GM12878 (cell line): Measurements from ENCODE around the gene SUN5. TPM values are rescaled to one million over a fixed set of nuclear protein-coding genes. Genes with fewer than 3 reads are reported as not detected.

Source experiments
- ATAC-seq: fragments of 200-7000 bp; cut with Tn5 transposase; 3 replicates; pipeline ENCODE4 v1.9.1; 2020; ENCODE audit warnings: mild to moderate bottlenecking, moderate library complexity
- BruUV-seq: library from RNA; stranded (reverse); fragments of 400-500 nt; replicated peaks from 2 replicates; lab custom pipeline; 2021; lab: Mats Ljungman, UMichigan
- CTCF ChIA-PET: fragments of 300-600 bp; sonication (Branson Sonifier 250); formaldehyde crosslinking; extraction: SDS; loops from one replicate; lab custom pipeline; 2021; ENCODE audit warnings: inconsistent platforms; lab: Yijun Ruan, JAX
- POLR2A ChIA-PET: fragments of 350-600 bp; formaldehyde crosslinking; extraction: SDS; loops from one replicate; lab custom pipeline; 2021; ENCODE audit warnings: inconsistent platforms; lab: Charles Lee
- RAD21 ChIA-PET: fragments of 300-600 bp; sonication (Branson Sonifier 250); formaldehyde crosslinking; loops from one replicate; lab custom pipeline; 2023; ENCODE audit warnings: antibody characterized with exemption; ENCODE audit not compliant: unreplicated experiment; lab: Charles Lee
- SMC1A ChIA-PET: fragments of 300-600 bp; sonication (Branson Sonifier 250); formaldehyde crosslinking; loops from one replicate; lab custom pipeline; 2023; ENCODE audit not compliant: unreplicated experiment, uncharacterized antibody; lab: Charles Lee
- DNase-seq: peaks from one replicate; pipeline ENCODE4 v3.0.0-alpha.2; 2011; ENCODE audit warnings: low read depth, low spot score
- FAIRE-seq: peaks from 3 replicates; lab custom pipeline; 2011; peaks lifted over from hg19 to GRCh38; lab: Jason Lieb, UNC
- H2AFZ ChIP-seq: 2 replicates; pipeline ENCODE4 v1.6.0; 2011; ENCODE audit warnings: low read depth, low read length, control low read depth; ENCODE audit not compliant: control insufficient read depth
- H3K27ac ChIP-seq: 2 replicates; pipeline ENCODE4 v1.5.1; 2011; ENCODE audit warnings: control low read depth; ENCODE audit not compliant: control insufficient read depth, insufficient read depth
- H3K27me3 ChIP-seq, 2 experiments: replicated peaks in 1 of 2; 2 replicates each; pipeline versions ENCODE4 v1.6.0 to v1.6.1; 2011; ENCODE audit warnings: low read length in 1 of 2; ENCODE audit not compliant: control insufficient read depth in 2 of 2, insufficient read depth in 2 of 2
- H3K36me3 ChIP-seq, 2 experiments: 2 replicates each; pipeline ENCODE4 v1.5.1; 2011; ENCODE audit warnings: low read length in 1 of 2; ENCODE audit not compliant: control insufficient read depth in 2 of 2, insufficient read depth in 2 of 2
- H3K4me1 ChIP-seq: 2 replicates; pipeline ENCODE4 v1.6.1; 2011; ENCODE audit warnings: mild to moderate bottlenecking, low read length, moderate library complexity, mixed read lengths; ENCODE audit not compliant: control insufficient read depth, insufficient read depth
- H3K4me2 ChIP-seq: 2 replicates; pipeline ENCODE4 v1.6.0; 2011; ENCODE audit warnings: control low read depth; ENCODE audit not compliant: control insufficient read depth, insufficient read depth
- H3K4me3 ChIP-seq: fragments of 200-600 bp; sonication (generic); 2 replicates; pipeline ENCODE4 v1.5.1; 2016
- H3K79me2 ChIP-seq: 2 replicates; pipeline ENCODE4 v1.6.0; 2011; ENCODE audit warnings: low read length; ENCODE audit not compliant: control insufficient read depth, insufficient read depth
- H3K9ac ChIP-seq: 2 replicates; pipeline ENCODE4 v1.8.0; 2011; ENCODE audit warnings: low read length, control low read depth, mixed read lengths; ENCODE audit not compliant: control insufficient read depth, insufficient read depth
- H3K9me3 ChIP-seq: replicated peaks from 3 replicates; pipeline ENCODE4 v1.5.1; 2011; ENCODE audit warnings: mild to moderate bottlenecking, low read length; ENCODE audit not compliant: control insufficient read depth, insufficient read depth
- H4K20me1 ChIP-seq: 2 replicates; pipeline ENCODE4 v1.6.0; 2011; ENCODE audit not compliant: control insufficient read depth, insufficient read depth
- ATF7 ChIP-seq: fragments of 450-650 bp; IDR thresholded peaks from 2 replicates; pipeline ENCODE4 v1.6.1; 2016; ENCODE audit warnings: low read depth, mild to moderate bottlenecking
- BRCA1 ChIP-seq: IDR thresholded peaks from 2 replicates; pipeline ENCODE4 v1.6.1; 2011; ENCODE audit warnings: low read depth, low read length, improper control_type of control experiment
- CREM ChIP-seq: IDR thresholded peaks from 2 replicates; pipeline ENCODE4 v1.6.1; 2014; ENCODE audit warnings: antibody characterized with exemption, low read depth
- EP300 ChIP-seq, 2 experiments: fragments of 150-350 bp in 1 of 2; IDR thresholded peaks; 2 replicates each; pipeline ENCODE4 v1.6.1; 2011 to 2012; ENCODE audit warnings: low read depth in 2 of 2, low read length in 2 of 2, borderline replicate concordance in 1 of 2, improper control_type of control experiment in 1 of 2, inconsistent platforms in 1 of 2; ENCODE audit not compliant: control insufficient read depth in 1 of 2
- FOXK2 ChIP-seq: fragments of 450-650 bp; IDR thresholded peaks from 2 replicates; pipeline ENCODE4 v1.6.1; 2017; ENCODE audit warnings: mild to moderate bottlenecking, moderate library complexity
- HDAC6 ChIP-seq: fragments of 200-600 bp; sonication (generic); IDR thresholded peaks from one replicate; pipeline ENCODE4 v1.8.0; 2017; ENCODE audit warnings: antibody characterized with exemption; ENCODE audit not compliant: unreplicated experiment
- KDM1A ChIP-seq: fragments of 200-600 bp; sonication (generic); IDR thresholded peaks from 2 replicates; pipeline ENCODE4 v1.6.1; 2016; ENCODE audit warnings: borderline replicate concordance
- NR2F1 ChIP-seq: fragments of 450-650 bp; conservative IDR thresholded peaks from 2 replicates; pipeline ENCODE4 v1.6.1; 2017; ENCODE audit warnings: mild to moderate bottlenecking
- RAD51 ChIP-seq: fragments of 450-650 bp; IDR thresholded peaks from 2 replicates; pipeline ENCODE4 v1.6.1; 2016; ENCODE audit warnings: moderate library complexity, mild to moderate bottlenecking, inconsistent platforms
- RBBP5 ChIP-seq: fragments of 200-600 bp; sonication (generic); conservative IDR thresholded peaks from 2 replicates; pipeline ENCODE4 v1.6.1; 2016
- RCOR1 ChIP-seq: conservative IDR thresholded peaks from 2 replicates; pipeline ENCODE4 v1.6.1; 2012; ENCODE audit warnings: low read depth, low read length, improper control_type of control experiment
- RFX5 ChIP-seq: IDR thresholded peaks from 2 replicates; pipeline ENCODE4 v1.6.1; 2011; ENCODE audit warnings: low read depth, low read length, improper control_type of control experiment
- SREBF1 ChIP-seq: IDR thresholded peaks from 2 replicates; pipeline ENCODE4 v1.6.1; 2012; ENCODE audit warnings: mild to moderate bottlenecking, low read length
- TBL1XR1 ChIP-seq: IDR thresholded peaks from 2 replicates; pipeline ENCODE4 v1.6.1; 2012; ENCODE audit warnings: low read depth, low read length, improper control_type of control experiment
- YY1 ChIP-seq: IDR thresholded peaks from 2 replicates; pipeline ENCODE4 v1.6.1; 2011; ENCODE audit warnings: low read depth, mild to moderate bottlenecking, low read length
- ZBED1 ChIP-seq: IDR thresholded peaks from 2 replicates; pipeline ENCODE4 v1.6.1; 2016; ENCODE audit warnings: borderline replicate concordance
- WGBS: methylation state at CpG from one replicate; pipeline ENCODE4 v1.1.6; 2016; ENCODE audit warnings: low lambda C conversion rate; ENCODE audit not compliant: insufficient replicate concordance, insufficient coverage; ENCODE audit errors: missing lambda C conversion rate; 5-methylcytosine and 5-hydroxymethylcytosine counted together
- in situ Hi-C: fragments of 300-500 bp; cut with MboI; formaldehyde crosslinking; loops from 9 replicates; pipeline ENCODE4 v1.14.3; 2018; ENCODE audit warnings: mixed read lengths
- intact Hi-C: fragments of 100-400 bp; cut with micrococcal nuclease; formaldehyde crosslinking; loops from one replicate; pipeline ENCODE4 v1.14.2; 2022; ENCODE audit not compliant: unreplicated experiment
- polyA plus RNA-seq, 11 experiments: library from polyadenylated mRNA; depleted of rRNA in 4 of 11; unstranded in 6 of 11; stranded (reverse) in 5 of 11; fragments of >200 nt; fragmentation: Nextera tagmentation in 4 of 11; fragmentation: Illumina TruSeq in 1 of 11; extraction: Ambion mirVana in 4 of 11; extraction: Trizol in 1 of 11; gene quantifications; 1 replicate in 1 of 11; 2 replicates in 10 of 11; pipeline versions ENCODE4 v1.2.1 to v1.2.3, GENCODE V29; 2011 to 2016; ENCODE audit warnings: inconsistent platforms in 2 of 11, missing spikeins in 2 of 11, low read depth in 1 of 11
- total RNA-seq, 4 experiments: library from RNA; depleted of rRNA in 3 of 4; stranded (reverse); fragments of >200 nt in 3 of 4; fragmentation: Illumina TruSeq in 1 of 4; extraction: Trizol in 1 of 4; gene quantifications; 2 replicates each; pipeline versions ENCODE4 v1.2.1 to v1.2.3, GENCODE V29; 2013 to 2021
- TF ChIP-seq, protein P1 (sequence below): fragments of 450-650 bp; IDR thresholded peaks from 2 replicates; pipeline ENCODE4 v1.6.1; 2017; ENCODE audit warnings: low read depth, mild to moderate bottlenecking, moderate library complexity
- TF ChIP-seq, protein P2 (sequence below): fragments of 450-650 bp; IDR thresholded peaks from 2 replicates; pipeline ENCODE4 v1.6.1; 2014; ENCODE audit warnings: mild to moderate bottlenecking
- TF ChIP-seq, protein P3 (sequence below): fragments of 450-650 bp; formaldehyde crosslinking; IDR thresholded peaks from 2 replicates; pipeline ENCODE4 v1.5.0; 2022; ENCODE audit warnings: mild to moderate bottlenecking, missing genetic modification characterization

SUN5 gene
- total and polyA plus RNA-seq, 10 of the 15 experiments (the other 5 are each of a cell fraction or from before 2014, with no cell fraction given) = not detected

DNA sequence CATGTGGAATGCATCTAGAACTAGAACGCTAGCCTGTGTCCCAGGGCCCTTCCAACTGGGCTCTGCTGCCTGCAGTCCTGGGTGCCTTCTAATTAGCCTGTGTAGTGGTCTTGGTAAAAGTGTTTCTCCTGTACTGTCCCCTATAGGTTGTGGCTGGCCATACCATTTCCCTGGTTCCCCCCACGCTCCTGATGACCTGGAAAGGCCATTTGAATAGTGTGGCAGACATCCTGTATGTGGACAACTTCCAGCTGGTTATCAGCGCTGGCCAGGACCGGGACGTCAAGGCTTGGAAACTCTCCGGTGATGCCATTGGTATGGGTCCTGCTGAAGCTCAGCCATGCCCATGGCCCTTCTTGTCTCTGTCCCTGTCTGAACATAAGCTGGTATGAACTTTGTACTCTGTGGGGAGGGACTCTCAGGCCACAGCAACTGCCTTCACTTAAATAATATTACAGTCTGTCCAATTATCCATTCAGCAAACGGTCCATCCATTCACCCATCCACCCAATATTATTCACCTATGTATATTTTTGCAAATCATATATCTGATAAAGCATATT is 60.7 kb downstream of the SUN5 start (continued):
- TF ChIP-seq YY1 (no peak), RCOR1 (no peak), SREBF1 (no peak), RFX5 (no peak), NR2F1 (no peak), ZBED1 (no peak), CREM (no peak), FOXK2 (no peak), ATF7 (no peak)
- TF ChIP-seq, protein P1, sequence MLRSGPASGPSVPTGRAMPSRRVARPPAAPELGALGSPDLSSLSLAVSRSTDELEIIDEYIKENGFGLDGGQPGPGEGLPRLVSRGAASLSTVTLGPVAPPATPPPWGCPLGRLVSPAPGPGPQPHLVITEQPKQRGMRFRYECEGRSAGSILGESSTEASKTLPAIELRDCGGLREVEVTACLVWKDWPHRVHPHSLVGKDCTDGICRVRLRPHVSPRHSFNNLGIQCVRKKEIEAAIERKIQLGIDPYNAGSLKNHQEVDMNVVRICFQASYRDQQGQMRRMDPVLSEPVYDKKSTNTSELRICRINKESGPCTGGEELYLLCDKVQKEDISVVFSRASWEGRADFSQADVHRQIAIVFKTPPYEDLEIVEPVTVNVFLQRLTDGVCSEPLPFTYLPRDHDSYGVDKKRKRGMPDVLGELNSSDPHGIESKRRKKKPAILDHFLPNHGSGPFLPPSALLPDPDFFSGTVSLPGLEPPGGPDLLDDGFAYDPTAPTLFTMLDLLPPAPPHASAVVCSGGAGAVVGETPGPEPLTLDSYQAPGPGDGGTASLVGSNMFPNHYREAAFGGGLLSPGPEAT = no peak
- TF ChIP-seq, protein P2, sequence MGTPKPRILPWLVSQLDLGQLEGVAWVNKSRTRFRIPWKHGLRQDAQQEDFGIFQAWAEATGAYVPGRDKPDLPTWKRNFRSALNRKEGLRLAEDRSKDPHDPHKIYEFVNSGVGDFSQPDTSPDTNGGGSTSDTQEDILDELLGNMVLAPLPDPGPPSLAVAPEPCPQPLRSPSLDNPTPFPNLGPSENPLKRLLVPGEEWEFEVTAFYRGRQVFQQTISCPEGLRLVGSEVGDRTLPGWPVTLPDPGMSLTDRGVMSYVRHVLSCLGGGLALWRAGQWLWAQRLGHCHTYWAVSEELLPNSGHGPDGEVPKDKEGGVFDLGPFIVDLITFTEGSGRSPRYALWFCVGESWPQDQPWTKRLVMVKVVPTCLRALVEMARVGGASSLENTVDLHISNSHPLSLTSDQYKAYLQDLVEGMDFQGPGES = no peak

DNA sequence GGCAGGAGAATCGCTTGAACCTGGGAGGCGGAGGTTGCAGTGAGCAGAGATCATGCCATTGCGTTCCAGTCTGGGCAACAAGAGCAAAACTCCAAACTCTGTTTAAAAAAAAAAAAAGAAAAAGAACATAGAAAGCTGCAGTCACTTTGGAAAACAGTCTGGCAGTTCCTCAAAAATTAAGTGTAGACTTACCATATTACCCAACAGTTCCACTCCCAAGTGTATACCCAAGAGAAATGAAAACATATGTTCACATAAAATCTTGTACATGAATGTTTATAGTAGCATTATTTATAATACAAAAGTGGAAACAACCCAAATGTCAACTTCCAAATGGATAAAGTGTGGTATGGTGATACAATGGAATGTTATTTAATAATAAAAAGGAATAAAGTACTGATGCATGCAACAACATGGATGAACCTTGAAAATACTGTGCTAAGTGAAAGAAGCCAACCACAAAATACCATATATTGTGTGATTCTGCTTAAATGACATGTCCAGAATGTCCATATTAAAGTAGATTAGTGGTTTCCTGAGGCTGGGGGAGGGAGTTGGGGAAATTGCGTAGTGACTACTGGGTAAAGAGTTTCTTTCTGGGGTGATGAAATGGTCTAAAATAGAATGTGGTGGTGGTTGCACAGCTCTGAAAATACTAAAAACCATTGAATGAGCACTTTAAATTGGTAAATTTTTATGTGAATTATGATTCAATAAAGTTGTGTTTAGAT is 62.9 kb downstream of the SUN5 start:
- intact Hi-C loops (loop anchor here (5.0 kb wide), 1 partner anchor 149 kb away; no protein-coding TSS in a partner anchor), in situ Hi-C loops (no loop called here)
- RAD21 ChIA-PET = no interaction called here

More for the DNA sequence above, 62.9 kb downstream of the SUN5 start:
- ATAC-seq = no peak
- no peaks in the 10 kb centered on the region for H3K79me2 ChIP-seq
- no peak overlapping the region for H2AFZ ChIP-seq
- H3K4me3 ChIP-seq = no peak overlapping the region
- TF ChIP-seq KDM1A (no peak), EP300 (IDR thresholded peaks at IDR 0.05; ENCODE audit: borderline replicate concordance in 1 of 2, control insufficient read depth in 1 of 2, low read depth in 2 of 2, low read length in 2 of 2) (no peak), RBBP5 (no peak), BRCA1 (no peak), HDAC6 (no peak), TBL1XR1 (no peak), RAD51 (no peak)
- TF ChIP-seq, protein P3, sequence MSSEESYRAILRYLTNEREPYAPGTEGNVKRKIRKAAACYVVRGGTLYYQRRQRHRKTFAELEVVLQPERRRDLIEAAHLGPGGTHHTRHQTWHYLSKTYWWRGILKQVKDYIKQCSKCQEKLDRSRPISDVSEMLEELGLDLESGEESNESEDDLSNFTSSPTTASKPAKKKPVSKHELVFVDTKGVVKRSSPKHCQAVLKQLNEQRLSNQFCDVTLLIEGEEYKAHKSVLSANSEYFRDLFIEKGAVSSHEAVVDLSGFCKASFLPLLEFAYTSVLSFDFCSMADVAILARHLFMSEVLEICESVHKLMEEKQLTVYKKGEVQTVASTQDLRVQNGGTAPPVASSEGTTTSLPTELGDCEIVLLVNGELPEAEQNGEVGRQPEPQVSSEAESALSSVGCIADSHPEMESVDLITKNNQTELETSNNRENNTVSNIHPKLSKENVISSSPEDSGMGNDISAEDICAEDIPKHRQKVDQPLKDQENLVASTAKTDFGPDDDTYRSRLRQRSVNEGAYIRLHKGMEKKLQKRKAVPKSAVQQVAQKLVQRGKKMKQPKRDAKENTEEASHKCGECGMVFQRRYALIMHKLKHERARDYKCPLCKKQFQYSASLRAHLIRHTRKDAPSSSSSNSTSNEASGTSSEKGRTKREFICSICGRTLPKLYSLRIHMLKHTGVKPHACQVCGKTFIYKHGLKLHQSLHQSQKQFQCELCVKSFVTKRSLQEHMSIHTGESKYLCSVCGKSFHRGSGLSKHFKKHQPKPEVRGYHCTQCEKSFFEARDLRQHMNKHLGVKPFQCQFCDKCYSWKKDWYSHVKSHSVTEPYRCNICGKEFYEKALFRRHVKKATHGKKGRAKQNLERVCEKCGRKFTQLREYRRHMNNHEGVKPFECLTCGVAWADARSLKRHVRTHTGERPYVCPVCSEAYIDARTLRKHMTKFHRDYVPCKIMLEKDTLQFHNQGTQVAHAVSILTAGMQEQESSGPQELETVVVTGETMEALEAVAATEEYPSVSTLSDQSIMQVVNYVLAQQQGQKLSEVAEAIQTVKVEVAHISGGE (CRISPR knock-in tag) = no peak
- no peaks in the 10 kb centered on the region for H3K9me3 ChIP-seq
- WGBS = 52% methylated on average over 1 of the region's 4 CpGs
- H3K9ac ChIP-seq = no peak overlapping the region
- no peak overlapping the region for H3K27ac ChIP-seq
- H3K27me3 ChIP-seq = no peaks in the 10 kb centered on the region
- H3K36me3 ChIP-seq = no peaks in the 10 kb centered on the region
- H3K4me1 ChIP-seq = no peaks in the 10 kb centered on the region
- POLR2A ChIA-PET = no interaction called here
- no peak for FAIRE-seq
- DNase-seq = no peak
- no peak overlapping the region for H3K4me2 ChIP-seq
- no TSS peak for BruUV-seq
- H4K20me1 ChIP-seq = no peaks in the 10 kb centered on the region
- SMC1A ChIA-PET = no interaction called here
- CTCF ChIA-PET = no interaction called here
